ENCODE data around the gene CEL.
"Not testable (repeated sequence)": the region's sequence is repeated elsewhere in the genome, so short reads cannot be mapped to it uniquely, and the experiment has no call there.

CEL gene

DNA sequence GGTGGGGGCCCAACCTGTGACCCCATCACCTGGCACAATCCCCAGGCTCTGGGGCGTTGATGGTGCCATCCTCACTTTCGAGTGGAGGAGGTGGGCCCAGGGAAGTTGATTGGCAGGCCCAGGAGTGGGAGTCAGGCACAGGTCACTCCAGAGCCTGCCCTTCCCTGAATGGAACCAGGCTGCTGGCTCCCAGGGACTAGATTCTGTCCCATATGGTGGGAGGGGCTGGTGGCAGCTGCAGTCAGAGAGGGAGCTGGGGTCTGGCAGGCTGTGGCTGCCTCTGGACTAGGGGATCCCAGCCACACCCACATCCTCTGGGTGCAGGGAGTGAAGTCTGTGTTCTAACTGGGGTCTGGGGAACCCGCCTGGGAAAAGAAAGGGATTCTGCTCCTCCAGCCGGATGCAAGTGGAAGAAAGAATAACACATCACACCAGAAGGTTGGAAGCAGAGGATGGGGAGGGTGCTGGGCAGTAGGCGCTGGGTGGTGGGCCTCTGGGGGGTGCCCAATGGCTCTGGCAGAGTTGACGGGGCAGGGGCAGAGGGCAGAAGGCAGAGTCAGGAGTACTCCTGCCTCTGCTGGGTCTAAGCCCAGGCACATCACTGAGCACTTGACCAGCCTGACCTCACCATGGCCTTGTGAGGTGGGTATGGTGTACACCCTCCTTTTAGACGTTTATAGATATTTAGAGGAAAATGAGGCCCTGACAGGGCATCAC, 25.8 kb downstream of the CEL start:
- DNase-seq = no peak

GRCh38 chr9:133088146-133088750, 26.5 kb downstream of the CEL start:
- no peak for DNase-seq

- no peak for DNase-seq
These were observed 27.0 kb downstream of the CEL start for GRCh38 chr9:133088756-133089155.

DNA sequence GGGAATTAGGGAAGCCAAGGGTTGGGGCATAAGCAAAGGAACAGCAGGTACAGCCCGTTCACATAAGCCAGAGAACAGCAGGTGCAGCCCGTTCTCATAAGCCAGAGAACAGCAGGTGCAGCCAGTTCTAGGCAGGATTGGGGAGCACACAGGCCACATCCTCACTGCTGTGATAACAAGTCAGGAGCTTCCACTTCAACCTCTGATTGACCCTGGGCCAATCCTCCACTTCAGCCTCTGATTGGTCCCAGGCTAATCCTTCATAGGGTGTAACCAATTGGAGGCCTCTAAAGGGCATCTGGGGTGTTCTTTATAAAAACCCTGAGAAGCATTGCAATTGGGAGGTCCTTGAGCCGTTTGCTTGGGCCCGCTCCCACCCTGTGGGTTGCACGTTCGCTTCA, 27.5 kb downstream of the CEL start:
- DNase-seq = peak in 1 of 3 donors; percentile 2

GRCh38 chr9:133090187-133090586, 28.4 kb downstream of the CEL start:
- DNase-seq = no peak

DNA sequence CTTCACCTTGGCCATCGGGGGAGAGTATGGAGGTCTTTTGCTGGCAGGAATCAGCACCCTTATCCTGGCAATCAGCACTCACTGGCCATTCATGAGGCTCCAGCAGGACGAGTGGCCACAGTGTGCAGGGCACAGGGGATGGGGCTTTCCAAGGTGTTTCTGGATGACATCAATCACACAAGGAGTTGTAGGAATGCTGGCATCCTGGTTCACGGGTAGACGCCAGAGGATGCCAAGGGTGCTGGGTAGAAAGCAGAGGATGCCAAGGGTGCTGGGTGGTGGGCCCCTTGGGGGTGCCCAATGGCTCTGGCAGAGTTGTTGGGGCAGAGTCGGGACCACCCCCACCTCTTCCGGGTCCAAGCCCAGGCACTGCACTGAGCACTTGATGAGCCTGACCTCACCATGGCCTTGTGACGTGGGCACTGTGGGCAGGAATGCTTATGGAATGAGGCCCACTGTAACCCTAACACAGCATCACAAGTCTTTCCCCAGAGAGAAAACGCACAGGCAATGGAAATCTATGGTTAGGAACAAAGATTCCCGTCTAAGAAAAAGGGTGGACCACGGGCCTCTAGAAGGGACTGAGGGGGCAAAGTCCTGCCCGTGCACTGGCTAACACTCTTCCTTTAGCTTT, 29.1 kb downstream of the CEL start:
- DNase-seq = no peak

DNA sequence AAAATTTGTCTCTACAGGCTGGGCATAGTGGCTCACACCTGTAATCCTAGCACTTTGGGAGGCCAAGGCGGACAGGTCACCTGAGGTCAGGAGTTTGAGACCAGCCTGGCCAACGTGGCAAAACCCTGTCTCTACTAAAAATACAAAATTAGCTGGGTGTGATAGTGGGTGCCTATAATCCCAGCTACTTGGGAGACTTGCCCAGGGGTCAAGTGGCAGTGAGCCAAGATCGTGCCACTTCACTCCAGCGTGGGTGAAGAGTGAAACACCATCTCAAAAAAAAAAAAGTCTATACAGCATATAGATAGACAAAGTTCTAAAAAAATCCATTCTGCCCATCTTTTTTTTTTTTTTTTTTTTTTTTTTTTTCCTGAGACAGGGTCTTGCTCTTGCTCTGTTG, 32.6 kb downstream of the CEL start:
- not testable (repeated sequence) for DNase-seq

DNA sequence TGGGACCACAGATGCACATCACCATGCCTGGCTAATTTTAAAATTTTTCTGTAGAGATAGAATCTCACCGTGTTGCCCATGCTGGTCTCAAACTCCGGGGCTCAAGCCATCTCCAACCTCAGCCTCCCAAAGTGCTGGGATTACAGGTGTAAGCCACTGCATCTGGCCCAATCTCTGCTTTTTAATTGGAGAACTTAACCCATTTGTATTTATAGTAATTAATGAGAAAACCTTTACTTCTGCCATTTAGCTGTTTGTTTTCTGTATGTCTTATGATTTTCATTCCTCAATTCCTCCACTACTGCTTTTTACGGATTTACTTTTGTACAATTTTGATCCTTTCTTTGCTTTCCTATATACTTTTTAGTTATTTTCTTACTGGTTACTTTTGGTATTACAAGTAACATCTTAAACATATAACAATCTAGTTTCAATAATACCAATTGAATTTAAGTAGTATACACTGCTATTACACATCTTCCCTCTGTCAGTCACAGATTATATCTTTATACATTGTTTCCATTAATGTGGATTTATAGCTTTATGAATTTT, 33.1 kb downstream of the CEL start:
- no peak for DNase-seq

DNA sequence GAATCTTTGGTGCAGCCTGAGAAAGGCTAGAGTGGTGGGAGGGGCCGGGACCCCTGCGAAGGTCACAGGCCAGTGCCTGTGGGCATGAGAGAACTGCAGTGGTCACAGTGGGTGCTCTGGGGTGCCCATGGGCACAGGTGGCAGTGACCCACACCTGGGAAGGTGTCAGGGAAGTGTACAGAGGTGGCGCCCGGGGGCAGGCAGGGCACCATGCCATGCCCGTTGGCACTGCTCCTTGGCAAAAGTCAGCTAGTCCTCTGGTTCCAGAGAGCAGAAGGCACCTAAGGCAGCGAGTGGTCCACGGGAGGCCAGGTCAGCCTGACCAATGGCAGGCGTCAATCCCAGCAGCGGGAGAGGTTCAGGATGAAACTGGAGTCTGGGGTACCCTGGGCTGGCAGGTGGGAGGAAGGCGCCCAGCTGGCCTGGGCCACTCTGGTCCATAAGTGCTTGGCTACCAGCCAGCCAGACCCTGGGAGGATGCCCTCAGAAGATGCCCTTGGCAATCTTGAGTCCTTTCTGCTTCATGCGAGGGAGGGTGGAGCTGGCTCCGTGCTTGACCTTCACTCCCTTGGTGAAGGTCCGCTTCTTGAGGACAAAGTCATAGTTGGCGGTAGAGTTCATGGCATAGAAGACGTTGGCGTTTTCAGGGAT, 36.4 kb downstream of the CEL start:
- no peak for DNase-seq

- no peak for DNase-seq
These were observed 37.1 kb downstream of the CEL start for GRCh38 chr9:133098871-133099270.

DNA sequence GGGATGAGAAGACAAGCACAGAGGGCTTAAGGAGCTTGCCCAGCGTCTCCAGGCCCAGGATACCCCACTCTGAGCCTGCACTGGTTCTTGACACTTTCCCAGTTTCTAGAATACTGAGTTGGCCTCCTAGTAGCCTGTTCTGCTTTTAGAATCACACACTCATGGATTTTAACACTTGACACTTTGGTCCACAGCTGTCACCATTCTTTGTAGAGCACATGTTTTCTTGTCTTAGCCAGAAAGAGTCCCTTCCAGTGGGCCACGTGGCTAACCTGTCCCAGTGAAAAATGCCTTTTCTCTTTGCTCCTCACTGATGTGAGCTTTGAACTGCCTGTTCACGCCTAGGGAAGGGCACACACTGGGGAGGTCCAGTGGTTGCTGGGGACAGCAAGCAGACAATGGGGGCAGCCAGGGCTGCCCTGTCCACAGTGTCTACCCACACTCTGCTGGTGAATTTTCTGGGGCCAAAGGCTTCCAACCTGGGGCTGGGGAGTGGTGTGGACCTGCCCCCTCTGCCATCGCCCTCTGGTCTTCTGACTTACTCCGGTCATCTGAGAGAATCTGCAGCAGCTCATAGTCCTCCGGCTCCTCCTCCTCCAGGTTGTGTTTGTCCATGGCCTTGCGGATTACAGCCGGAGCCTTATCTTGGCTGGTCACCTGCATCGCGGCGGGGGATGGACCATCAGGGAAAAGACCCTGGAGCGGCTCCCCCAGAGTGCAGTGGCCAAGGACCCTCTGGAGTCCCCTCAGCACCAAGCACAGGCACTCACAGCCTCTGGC, 38.1 kb downstream of the CEL start:
- DNase-seq = no peak

GRCh38 chr9:133100506-133101355, 39.0 kb downstream of the CEL start:
- DNase-seq = no peak

DNA sequence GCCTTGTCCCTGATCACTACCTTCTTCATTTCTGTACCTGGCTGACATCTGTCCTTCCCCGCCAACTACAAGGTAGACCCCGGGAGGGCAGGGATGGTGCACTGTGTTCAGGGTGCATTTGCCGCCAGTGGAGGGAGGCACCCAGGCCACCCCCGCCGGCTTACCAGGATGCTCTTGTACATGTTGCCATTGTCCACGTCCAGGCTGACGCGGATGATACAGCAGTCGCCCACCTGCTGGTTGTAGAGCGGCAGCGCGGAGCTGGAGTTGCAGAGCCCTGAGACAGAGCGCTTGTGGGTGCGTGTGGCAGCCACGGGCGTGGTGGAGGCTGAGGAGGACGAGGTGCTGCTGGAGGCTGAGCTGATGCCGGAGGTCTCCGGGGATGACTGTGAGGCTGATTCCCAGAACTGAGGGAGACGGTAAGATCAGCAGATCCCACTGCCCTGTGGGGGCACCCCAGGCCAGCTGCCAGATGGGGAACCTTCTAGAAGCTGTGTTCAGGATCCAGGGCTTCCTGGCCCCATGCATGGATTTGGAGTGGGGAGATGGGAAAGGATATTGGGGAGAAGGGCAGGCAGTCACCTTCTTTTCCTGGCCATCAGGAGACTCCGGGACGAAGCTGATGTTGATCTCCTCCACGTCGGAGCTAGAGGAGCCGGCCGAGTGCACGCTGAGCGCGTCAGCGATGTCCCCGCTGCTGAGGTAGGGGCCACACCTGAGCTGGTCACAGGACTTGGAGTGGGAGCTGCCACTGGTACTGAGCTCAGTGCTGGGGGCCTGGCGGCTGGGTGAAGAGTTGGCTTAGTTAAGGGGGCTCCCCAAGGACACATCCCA, 39.8 kb downstream of the CEL start:
- no peak for DNase-seq

- DNase-seq = no peak
These were observed 40.6 kb downstream of the CEL start for GRCh38 chr9:133102190-133103021.

- peak; percentile 70 to 80 (median 71) for DNase-seq
These were observed 41.6 kb downstream of the CEL start for GRCh38 chr9:133103183-133103986.

GRCh38 chr9:133103987-133104505, 42.3 kb downstream of the CEL start:
- DNase-seq = no peak

GRCh38 chr9:133104718-133105460, 43.1 kb downstream of the CEL start:
- DNase-seq = no peak

- no peak for DNase-seq
These were observed 43.6 kb downstream of the CEL start for GRCh38 chr9:133105461-133105770.
